HG03135 (cell line): ENCODE data around the gene MYADML2.

Experiments used
- ATAC-seq: cut with Tn5 transposase; IDR thresholded peaks from one replicate; pipeline ENCODE4 v1.9.1; 2021; ENCODE audit warnings: mild to moderate bottlenecking, moderate library complexity; ENCODE audit not compliant: unreplicated experiment

Gene MYADML2

DNA sequence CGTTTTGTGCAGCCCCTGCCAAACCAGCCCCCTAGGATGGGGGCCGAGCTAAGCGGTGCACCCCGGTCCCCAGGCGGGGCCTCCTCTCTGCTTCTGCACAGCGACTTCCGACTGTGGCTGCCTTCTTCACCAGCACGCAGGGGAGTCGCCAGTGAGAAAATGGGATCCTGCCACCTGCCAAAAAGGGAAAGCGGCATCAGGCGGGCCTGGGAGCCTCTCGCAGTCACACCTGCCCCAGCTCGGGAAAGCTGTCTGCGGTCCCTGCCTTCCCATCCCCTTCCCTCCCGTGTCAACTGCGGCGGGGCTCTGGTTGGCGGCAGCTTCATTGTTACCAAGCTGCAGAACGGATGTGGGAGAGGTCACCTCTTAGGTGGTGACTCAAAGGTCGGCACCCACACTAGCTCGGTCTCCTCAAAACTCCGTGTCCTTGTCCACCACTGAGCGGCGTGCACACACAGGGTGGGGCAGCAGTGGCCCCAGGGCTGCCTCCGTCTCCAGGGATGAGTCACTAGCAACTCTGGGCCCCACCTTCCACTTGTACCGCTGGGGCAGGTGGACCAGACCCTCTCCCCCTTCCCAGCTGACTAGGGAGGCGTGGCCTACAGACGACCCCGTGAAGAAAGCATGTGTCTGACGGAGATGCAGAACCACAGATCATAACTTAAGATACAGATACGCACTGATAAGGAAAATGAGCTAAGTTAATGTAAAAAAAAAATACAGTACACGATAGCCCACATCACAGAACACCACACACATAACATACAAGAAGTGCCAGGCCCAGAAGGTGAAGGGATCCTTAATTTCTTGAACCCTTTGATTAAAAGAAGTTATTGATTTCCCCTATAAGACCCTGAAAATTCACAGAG, 34.4 kb downstream of the MYADML2 start:
- ATAC-seq: no peak

DNA sequence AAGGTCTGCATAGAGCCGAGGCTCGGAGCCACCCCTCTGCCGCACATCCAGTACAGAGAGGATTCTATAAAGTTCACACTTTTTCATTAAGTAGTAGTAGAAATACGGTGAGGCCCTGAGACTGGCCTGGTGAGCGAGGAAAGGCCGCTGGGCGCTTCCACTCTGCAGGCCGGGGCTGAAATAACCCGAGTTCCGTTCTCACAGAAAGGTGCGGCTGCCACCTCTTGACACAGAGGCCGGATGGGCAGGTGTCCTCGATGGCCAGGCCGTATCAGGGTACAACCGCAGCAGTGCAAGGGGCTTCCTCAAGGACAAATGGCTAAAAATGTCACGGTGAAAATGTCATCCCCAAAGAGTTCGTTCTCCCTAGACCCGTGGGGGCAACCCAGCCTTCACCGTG, 35.1 kb downstream of the MYADML2 start:
- no peak for ATAC-seq

DNA sequence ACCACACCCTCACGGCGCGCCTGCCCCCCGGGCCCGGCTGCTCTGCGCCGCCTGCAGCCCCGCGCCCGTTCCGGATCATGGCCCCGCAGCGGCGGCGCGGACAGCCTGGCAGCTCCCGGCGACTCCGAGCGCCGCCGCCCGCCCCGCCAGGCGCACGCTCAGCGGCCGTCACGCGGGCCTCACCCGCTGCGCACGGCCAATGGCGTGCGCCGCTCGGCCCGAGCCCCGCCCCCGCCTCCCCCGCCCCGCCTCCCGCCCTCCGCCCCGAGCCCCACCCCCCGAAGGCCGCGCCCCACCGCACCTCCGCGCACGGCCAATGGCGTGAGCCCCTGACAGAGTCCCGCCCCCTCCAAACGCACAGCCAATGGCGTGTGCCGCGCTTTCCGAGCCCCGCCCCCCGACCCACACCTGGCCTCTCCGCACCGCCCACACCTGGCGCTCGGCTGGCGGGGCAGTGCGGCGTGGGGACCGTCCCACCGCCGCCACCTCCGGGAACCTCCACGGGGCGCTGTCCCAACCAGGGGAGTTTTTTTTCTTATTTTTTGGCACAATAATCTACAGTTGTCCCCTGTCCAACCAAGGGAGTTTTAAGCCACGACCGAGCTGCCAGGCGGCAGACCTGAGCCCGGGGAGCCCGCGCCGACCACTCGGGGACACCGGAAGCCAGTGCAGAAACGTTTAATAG, 35.6 kb downstream of the MYADML2 start, which contains the start of gene PCYT2:
Gene PCYT2, minus strand, starts transcription at position 123 of the 685 bp plus-strand sequence. Its CDS starts 44 bp downstream, at position 79.
- ATAC-seq: peak; percentile 69

GRCh38 chr17:81910840-81911276, 36.2 kb downstream of the MYADML2 start:
- ATAC-seq: peak; percentile 13

- ATAC-seq: no peak
These were observed 36.8 kb downstream of the MYADML2 start for GRCh38 chr17:81909966-81910839.

DNA sequence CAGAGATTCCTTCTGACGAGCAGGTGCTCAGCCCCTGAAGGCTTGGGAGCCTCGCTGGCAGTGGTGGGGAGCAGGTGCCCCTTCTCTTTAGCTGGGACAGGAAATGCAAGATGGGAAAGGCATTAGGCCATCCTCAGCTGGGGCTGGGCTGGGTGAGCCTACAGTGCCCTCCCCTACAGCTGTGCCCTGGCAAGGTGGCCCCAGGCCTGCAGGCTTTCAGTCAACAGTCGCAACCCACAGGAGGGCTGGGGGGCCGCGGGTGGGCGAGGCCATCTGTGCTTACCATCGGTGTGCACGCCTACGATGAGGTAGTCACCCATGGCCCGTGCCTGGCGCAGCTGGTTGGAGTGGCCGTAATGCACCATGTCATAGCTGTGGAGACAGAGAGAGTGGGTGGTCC, 37.8 kb downstream of the MYADML2 start:
- no peak for ATAC-seq

DNA sequence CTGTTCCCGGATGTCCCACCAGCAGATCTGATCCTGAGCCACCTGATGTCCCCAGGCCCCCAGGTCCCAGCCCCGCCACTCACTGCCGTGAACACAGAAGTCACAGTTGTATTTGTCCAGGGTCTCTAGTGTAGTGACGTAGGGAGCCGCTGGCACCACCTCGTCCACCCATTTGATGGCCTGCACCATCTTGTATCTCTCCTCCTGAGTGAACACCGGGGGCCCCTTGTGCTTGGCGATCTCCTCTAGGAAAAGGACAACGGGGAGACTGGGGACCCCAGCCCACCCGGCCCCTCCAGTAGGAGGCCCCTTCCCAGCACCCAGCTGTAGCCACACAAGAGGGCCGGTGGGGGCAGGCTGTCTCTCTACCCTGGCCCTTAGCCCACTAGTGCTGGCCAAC, 38.2 kb downstream of the MYADML2 start:
- no peak for ATAC-seq

- no peak for ATAC-seq
These were observed 39.6 kb downstream of the MYADML2 start for GRCh38 chr17:81907219-81908145.

DNA sequence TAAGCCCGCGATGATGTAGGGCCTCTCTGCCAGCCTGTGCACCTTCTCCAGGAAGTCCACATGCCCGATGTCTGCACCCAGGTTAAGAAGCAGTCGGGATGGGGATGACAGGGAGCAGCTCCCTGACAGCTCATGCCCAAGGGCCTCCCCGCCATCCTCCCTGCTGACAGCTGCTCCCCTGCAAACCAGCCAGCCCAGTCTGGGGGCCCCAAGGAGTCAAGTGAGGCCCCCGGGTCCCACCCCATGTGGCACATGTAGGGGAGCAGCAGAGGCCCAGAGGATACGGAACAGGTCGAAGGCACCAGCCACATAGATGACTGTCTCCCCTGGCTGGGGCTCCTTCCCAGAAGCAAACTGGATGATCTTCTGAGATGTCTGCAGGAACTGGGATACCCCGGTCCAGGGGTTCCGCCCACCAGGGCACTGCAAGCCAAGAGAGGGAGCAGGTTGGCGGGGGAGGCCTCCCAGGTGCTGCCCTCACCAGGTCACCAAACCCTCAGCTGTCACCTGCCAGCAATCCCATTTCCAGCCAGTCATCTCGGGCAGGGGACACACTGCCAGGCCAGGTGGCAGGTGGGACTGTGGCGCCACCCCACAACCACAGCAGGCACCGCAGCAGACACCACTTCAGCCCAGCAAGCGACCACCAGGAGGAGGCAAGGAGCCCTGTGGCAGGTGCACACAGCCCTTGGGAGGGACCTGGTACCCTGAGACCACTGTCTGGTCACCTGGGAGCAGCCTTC, 40.4 kb downstream of the MYADML2 start:
- no peak for ATAC-seq

- ATAC-seq: no peak
These were observed 41.0 kb downstream of the MYADML2 start for GRCh38 chr17:81905993-81906392.

GRCh38 chr17:81905424-81905875, 41.6 kb downstream of the MYADML2 start:
- ATAC-seq: no peak

DNA sequence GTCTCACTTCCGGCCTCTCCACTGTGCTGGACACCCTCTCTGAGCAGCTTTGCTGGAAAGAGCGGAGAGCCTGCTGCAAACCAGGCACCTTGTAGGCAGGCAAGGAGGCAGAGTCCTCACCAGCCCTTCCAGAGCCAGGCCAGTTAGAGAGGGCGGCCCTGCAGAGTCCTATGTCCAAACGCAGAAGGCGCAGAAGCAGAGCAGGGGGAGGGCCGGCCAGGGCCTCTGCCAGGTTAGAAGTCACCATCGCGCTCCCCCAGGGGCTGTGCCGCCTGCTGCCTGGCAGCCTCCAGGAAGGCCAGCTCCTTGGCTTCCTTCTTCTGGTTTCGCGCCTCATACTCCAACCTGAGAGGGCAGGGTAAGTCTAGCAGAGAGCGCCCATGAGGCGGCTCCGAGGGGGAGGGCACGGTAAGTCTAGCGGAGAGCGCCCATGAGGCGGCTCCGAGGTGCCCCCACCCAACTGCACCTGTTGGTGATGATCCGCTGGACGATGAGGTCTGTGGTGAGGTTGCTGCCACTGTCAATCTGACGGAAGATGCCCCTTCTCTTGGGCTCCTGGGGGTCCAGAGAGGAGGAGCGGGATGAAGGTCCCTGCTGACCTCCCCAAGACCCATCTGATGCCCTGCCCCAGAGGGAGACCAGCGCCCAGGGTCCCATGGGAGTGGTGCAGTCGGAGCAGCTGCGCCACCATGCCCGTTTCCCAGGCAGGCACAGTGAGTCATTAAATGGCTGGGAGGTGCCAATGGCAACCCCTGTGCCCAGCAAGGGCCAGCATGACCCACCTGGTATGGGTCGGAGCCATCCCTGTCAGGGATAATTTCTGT, 42.2 kb downstream of the MYADML2 start:
- no peak for ATAC-seq

- no peak for ATAC-seq
These were observed 43.0 kb downstream of the MYADML2 start for GRCh38 chr17:81903896-81904599.

- ATAC-seq: no peak
These were observed 43.6 kb downstream of the MYADML2 start for GRCh38 chr17:81903415-81903831.

GRCh38 chr17:81902653-81903414, 44.2 kb downstream of the MYADML2 start:
- no peak for ATAC-seq

GRCh38 chr17:81902023-81902652, 44.9 kb downstream of the MYADML2 start, which contains the start of gene NPB:
TSS of gene NPB (plus strand) at chr17:81902238. CDS start at chr17:81902278, 40 bp downstream.
- ATAC-seq: no peak
